ENCODE results near the gene FGR.
"Not testable (repeated sequence)": the region's sequence is repeated elsewhere in the genome, so short reads cannot be mapped to it uniquely, and the experiment has no call there.

Gene FGR

DNA sequence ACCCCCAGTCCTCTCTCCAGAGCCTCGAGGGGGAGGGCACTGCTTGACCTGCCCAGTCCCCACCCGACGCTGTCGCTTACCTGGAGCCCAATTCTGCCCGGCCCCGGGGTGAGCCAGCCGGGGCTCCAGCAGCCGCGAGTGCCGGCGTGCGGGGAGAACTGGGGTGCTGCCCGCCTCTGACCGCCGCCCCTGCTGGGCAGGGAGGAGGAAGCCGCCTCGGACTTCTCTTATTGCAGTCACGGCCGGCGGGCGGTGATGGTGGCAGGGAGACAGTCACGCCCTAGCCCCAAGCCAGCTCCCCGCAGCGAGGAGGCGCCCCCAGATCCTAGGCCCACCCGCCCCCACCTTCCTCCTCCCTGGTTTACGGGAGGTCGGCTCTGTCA lies at the start of gene FGR:
Gene FGR (minus strand): TSS at position 201 of the 383 bp plus-strand sequence. CDS start 11,269 bp downstream, outside the sequence.
- no peak for DNase-seq (ENCODE audit: low read depth)

DNA sequence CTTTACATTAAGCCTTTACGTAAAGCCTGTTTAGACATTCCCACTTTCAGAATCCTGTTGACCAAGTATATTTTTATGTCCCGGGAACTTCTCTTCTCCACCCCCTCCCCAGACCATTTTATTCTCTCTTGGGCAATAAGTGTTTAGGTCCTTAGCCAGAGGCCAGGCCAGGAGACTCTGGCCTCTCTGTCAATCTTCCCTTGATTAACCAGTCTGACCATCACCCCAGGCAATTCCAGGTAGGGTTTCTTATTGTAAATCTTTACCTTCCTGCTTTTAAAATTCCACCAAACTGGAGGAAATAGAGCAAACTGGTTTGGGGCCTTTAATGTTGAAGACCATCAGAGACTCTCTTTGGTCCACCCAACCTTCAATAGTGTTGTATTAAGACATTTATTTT lies 49.2 kb upstream of the FGR start:
- no peak for DNase-seq (ENCODE audit: low read depth)

DNA sequence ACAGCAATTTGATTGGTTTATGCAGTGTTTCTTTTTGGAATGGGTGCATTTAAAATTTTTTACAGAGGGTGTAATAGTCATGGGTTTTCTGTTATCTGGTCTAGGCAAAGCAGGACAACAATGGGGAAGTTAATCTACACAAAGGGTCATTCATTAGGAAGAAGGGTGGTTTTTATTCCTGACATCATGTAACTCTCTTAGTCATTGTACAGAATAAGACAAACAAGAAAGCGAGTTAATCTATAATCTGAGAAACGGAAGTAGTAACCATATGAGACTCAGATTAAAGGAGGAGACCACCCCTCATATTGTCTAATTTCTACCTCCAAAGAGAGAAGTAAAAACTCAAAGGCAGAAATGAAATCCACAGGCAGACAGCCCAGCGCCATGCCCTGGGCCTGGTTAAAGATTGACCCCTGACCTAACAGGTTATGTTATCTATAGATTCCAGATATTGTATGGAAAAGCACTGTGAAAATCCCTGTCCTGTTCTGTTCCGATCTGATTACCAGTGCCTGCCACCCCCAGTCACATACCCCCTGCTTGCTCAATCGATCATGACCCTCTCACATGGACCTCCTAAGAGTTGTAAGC lies 47.5 kb upstream of the FGR start:
- DNase-seq (ENCODE audit: low read depth) = no peak

DNA sequence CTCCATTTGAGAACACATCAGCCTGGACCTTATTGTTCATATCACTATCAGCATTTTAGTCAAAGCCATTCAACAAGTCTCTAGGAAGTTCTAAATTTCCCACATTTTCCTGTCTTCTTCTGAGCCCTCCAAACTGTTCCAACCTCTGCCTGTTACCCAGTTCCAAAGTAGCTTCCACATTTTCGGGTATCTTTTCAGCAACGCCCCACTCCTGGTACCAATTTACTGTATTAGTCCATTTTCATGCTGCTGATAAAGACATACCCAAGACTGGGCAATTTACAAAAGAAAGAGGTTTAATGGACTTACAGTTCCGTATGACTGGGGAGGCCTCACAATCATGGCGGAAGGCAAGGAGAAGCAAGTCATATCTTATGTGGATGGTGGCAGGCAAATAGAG lies 46.6 kb upstream of the FGR start:
- DNase-seq (ENCODE audit: low read depth) = not testable (repeated sequence)

DNA sequence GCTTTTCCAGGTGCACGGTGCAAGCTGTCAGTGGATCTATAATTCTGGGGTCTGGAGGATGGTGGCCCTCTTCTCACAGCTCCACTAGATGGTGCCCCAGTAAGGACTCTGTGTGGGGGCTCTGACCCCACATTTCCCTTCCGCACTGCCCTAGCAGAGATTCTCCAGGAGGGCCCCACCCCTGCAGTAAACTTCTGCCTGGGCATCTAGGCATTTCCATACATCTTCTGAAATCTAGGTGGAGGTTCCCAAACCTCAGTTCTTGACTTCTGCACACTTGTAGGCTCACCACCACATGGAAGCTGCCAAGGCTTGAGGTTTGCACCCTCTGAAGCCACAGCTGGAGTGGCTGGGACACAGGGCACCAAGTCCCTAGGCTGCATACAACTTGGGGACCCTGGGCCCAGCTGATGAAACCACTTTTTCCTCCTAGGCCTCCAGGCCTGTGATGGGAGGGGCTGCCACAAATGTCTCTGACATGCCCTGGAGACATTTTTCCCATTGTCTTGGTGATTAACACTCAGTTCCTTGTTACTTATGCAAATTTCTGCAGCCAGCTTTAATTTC lies 45.3 kb upstream of the FGR start:
- DNase-seq (ENCODE audit: low read depth) = not testable (repeated sequence)

DNA sequence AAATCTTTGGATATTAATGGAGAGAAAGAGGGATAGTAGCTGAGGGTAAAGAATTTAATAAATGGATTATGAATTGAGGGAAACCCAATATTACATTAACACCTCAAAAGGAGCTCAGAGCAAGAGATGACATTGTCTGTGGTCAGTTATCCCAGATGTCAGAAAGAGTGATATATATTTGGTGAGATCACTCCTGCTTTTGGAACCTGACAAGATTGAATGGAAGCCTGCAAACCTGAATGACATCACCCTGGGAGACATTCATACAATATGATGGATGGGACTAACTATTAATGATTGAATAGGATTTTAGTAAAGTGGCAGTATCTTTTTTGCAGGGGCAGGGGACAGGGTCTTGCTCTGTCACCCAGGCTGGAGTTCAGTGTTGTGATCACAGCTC lies 43.8 kb upstream of the FGR start:
- DNase-seq (ENCODE audit: low read depth) = no peak

DNA sequence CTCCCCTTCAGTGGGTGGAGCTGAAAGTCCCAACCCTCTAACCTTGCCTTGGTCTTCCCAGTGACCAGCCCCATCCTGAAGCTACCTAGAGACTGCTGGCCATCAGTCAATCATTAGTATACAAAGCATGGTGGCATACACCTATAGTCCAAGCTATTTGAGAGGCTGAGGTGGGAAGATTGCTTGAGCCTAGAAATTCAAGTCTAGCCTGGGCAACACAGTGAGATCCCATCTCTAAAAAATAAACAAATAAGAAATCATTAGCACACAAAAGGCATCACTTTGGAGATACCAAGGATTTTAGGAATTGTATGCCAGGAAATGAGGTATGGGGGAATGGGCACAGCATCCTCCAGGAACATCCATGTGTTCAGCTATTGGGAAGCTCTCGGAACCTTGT lies 41.4 kb upstream of the FGR start:
- no peak for DNase-seq (ENCODE audit: low read depth)

DNA sequence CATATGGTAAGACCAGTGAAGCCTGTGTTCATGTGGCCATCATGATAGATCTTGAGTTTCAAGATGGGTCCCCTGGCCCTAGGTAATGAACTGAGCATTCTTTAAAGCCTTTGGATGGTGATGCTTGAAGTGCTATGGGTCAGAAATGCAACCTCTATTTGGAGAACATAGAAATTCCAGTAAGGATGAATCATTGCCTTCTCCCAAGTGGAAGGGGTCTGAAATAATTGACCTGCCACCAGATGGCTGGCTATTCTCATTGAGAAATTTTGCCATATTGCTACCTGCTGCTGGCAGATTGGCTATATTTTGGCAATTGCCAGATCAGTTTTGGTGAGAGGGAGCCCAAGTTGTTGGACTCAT lies 37.7 kb upstream of the FGR start:
- no peak for DNase-seq (ENCODE audit: low read depth)

DNA sequence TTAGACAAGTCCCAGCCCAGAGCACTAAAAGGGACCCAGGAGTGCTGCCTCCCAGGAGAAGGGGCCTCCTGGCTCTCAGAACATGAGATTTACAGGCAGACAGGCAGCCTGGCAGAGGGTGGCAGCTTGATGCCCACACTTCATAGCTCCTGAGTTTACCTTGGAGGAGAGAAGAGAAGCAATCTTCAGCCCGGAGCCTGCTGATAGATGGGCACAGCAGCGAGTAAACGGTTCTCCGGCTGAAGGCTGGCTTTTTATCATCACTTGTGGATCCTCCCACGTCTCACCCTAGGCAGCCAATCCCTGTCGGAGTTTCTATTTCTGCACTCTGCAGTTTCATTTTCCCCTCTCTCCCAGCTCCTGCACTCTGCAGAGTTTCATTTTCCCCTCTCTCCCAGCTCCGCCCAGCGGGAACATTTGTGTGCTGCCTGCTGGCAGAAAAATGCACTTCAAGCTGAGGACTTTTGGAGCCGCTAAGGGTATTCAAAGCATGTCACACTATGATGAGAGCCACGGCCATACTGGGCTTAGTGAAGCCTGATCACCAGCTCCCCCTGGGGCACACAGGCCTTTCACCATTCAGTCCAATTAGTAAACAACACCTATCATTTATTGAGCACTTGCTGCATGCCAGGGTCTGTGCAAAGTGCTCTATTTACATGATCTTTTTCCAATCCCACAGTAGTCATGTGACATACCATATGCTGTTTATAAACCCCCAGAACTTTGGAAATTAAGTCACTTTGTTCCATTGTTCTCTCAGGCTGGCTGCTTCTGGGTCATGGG lies 37.2 kb upstream of the FGR start, which contains the start of gene IFI6:
Gene IFI6 (minus strand): TSS at position 229 of the 786 bp plus-strand sequence. CDS start 2,878 bp downstream, outside the sequence.
- peak; percentile 91 for DNase-seq (ENCODE audit: low read depth)

DNA sequence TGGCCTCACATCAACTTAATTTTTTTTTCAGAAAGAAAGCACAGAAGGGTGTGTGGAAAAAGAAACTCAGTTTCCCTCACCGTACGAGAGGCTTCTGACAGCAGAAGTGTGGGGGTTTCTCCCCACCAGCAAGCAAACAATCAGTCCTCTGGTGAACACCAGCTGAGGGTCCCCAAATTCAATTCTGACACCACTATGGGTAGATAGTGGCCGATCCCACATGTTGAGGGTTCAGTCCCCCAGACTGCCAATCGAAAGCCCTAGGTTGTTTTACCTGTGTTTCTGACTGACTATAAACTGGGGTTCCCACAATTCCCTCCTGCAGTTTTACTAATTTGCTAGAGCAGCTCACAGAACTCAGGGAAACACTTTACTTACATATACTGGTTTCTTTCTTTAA lies 34.9 kb upstream of the FGR start:
- no peak for DNase-seq (ENCODE audit: low read depth)

DNA sequence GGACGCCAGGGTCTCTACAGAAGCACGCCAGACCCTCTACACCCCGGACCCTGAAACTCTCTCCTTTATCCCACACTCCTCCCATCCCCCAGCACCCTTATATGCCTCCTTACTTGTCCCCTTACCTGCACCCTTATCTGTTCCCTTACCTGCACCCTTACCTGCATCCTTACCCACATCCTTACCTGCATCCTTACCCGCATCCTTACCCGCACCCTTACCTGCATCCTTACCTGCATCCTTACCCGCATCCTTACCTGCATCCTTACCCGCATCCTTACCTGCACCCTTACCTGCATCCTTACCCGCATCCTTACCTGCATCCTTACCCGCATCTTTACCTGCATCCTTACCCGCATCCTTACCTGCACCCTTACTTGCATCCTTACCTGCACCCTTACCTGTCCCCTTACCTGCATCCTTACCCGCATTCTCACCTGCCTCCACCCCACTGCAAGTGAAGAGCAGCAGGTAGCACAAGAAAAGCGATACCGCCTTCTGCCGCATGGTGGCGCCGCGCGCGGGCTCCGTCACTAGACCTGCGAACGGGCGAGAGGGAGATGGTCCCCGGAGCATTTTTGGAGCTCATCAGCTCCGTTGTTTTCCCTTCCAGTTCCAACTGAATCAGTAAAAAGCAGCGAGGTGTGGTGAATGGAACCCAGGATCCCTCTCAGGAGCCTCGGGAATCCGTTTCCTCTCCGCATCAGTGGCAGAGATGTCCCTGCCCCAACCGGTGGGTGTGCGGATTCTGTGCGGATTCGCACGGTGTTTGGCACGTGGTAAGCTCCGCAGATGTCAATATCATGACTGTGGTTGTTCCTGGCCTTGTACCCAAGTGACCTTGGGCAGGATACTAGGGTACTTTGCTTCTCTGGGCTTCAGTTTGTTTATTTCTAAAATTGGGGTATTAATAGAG lies 34.1 kb upstream of the FGR start:
- DNase-seq (ENCODE audit: low read depth) = no peak

DNA sequence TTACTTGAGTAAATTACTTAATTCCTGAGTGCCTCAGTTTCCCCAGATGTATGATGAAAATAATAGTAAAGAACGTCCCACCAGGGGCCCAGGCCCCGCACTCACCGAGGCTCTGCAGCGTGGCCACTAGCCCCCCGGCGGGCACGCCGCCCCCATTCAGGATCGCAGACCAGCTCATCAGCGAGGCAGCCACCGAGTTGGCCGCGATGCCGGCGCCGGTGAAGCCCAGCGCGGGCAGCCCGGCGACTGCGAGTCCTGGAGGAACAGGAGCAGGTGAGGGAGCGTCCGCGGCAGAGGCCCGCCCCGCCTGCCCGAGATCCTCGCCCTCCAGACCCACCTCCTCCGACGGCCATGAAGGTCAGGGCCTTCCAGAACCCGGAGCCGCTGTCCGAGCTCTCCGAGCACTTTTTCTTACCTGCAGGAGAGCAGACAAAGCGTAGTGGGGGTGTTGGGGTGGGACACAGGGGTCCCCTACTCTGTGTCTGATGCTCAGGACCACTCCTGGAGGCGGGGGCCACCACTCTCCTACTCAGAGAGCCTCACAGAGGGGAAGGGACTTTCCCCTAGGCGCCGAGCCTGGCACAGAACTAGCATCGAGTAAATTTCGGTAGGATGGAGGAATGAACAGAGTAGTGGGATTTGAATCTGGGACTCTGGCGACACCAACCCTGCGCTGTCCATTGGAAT lies 33.3 kb upstream of the FGR start:
- no peak for DNase-seq (ENCODE audit: low read depth)

DNA sequence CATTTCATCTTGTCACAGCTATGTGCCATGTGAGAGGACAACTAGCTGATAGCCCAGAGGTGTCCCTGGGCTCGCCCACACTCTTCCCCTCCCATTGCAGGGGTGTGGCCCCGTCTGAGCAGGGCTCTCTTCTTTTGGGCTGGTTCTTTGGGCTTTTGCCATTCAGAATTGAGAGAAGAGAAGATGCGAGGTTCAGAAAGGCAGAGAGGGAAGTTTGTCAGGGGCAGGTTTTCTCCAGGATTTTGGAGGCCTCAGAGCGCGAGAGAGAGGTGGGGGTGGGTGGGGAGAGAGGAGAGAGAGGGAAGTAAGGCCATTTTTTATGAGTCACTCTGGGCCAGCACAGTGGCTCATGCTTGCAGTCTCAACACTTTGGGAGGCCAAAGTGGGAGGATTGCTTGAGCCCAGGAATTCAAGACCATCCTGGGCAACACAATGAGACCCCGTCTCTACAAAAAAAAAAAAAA lies 31.8 kb upstream of the FGR start:
- DNase-seq (ENCODE audit: low read depth) = no peak

DNA sequence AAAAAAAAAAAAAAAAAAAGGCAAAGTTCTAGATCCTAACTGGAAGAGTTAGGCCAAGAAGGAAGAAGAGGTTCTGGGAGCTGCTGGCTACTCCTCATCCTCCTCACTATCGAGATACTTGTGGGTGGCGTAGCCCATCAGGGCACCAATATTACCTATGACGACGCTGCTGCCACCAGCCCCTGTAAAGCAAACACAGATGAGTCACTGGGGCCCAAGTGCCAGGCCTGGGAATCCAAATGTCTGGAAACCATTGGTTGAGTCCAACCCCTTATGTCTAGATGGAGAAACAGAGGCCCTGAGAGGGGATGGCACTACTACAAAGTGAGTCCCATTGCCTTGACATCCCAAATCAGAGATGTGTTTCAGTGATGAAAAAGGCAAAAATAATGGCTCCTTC lies 31.3 kb upstream of the FGR start:
- DNase-seq (ENCODE audit: low read depth) = no peak

DNA sequence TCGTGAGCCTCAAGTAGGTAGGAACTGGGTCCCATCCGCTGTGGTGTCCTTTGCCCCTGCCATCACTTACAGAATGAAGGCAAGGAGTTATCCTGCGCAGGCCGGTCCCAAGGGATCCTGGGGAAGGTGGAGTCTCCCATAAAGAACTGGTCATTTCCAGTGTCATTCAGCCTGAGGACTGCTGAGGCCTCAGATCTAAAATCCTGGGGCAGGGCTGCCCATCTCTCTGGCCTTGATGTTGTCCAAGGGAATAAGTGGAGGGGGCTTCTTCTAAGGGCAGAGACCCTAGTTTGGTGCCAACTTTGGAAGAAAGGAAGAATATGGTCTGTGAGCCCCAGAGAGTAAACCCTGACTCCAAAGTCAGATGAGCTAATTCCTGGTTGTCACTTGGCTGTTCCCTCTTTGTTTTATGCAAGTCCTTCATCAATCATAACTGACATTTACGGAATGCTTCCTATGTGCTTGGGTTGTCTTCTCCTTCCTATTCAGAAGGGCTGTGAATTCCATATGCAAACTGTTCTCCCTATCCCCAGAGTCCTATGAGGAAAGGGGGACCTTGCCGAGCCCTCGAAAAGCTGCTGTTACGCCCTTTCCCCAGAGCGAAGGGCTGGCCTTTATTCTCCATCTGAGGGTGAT lies 30.1 kb upstream of the FGR start:
- DNase-seq (ENCODE audit: low read depth) = no peak

DNA sequence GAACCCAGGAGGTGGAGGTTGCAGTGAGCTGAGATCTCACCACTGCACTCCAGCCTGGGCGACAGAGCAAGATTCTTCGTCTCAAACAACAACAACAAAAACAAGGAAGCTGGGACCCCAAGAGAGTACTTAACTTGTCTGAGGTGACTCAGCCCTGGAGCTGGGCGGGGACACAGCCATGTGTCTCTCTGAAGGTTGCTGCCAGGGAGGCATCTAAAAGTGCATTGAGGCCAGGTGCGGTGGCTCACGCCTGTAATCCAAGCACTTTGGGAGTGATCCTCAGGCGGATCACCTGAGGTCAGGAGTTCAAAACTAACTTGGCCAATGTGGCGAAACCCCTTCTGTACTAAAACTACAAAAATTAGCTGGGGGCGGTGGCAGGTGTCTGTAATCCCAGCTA lies 29.3 kb upstream of the FGR start:
- no peak for DNase-seq (ENCODE audit: low read depth)

DNA sequence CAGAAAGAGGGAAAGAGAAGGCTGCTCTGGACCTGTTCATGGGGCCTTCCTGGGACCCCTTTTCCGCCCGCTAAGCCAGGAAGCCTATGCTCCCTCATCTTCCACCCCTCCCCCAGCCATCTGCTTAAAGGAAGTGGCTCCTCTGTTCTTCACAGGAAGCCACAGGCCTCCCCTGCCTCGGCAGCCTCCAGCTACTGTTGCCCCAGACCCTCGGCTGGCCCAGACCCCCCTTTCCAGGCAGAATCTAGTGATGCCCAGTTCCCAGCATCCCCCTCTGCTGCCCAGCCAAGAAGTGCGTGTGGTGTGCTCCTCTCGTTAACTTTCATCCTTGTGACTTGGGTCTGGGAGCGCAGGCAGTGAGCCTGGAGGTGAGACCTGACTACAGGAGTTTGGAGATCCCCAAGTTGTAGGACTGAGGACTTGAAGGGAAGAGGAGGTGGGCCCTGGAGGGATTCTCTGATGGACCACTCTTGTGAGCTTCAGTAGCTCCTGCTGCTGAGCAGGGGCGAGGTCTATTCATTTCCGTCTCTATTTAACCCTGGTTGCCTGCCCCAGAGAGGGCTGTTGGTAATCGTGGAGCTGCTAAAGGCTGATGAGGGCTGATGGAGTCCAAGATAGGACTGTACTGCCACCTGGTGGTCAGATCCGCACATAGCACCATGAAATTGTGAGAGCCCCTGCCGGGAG lies 27.9 kb upstream of the FGR start:
- no peak for DNase-seq (ENCODE audit: low read depth)

DNA sequence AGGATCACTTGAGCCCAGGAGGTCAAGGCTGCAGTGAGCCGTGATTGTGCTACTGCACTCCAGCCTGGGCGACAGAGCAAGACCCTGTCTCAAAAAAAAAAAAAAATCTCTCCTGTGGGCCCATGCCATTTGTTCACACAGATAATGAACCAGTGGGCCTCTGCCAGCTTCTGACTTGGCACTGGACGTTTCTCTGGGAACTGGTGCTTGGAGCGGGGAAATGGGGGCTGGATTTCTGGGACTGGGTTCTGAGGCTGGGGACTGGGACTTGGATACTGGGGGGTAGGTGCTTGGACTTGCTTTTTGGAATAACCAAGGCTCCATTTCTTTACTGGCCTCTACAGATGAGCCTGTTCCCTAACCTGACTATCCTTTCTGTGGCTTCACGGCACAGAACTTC lies 27.3 kb upstream of the FGR start:
- no peak for DNase-seq (ENCODE audit: low read depth)

DNA sequence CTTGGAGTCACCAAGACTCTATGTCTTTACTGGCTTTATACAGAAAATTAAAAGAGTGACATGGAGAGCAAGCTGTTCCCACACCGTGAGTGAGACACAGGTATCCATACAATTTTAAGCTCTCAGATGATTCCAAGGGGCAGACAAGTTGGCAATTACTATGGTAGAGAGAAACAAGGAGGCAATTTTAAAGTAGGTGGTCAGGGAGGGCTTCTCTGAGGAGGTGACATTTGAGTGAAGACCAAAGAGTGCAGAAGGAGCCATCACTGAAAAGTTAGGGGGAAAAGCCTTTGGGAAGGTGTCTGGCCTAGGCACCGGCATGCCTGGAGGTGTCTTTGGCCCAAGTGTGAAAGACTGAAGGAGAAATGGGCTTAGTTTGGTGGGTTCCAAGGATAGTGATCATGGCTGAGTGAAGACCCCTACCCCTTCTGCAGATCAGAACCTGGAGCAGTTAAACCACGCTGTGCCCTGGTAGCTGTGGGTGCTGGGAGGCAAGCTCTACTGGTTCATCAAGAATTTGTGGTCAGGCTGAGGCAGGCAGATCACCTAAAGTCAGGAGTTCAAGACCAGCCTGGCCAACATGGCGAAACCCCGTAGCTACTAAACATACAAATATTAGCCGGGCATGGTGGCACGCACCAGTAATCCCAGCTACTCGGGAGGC lies 26.6 kb upstream of the FGR start:
- no peak for DNase-seq (ENCODE audit: low read depth)

DNA sequence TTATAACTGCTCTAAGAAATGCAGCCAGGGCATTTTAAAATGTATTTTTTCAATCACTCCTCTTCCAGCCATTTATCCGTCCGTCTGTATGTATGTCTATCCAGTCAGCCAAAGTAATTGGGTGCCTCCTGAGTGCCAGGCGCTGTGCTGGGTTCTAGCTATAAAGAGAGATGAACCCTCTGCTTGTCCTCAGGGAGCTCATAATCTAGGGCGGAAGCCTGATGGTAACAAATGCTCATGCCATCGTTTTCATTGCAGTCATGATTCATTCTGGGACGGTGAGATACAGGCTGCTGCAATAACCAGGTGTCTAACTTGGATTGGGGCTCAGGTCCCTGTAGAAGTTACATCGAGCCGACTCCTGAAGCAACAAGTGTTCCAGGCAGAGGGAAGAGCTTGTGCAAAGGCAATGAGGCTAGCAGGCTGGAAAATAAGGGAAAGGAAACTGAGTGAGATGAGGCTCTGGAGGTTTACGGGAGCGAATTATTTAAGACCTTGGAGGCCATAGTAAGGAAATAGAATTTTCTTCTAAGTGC lies 25.4 kb upstream of the FGR start:
- DNase-seq (ENCODE audit: low read depth) = no peak

Data from GM04503 (cell line).